Measurements from ENCODE around the gene ANO7.

DNA sequence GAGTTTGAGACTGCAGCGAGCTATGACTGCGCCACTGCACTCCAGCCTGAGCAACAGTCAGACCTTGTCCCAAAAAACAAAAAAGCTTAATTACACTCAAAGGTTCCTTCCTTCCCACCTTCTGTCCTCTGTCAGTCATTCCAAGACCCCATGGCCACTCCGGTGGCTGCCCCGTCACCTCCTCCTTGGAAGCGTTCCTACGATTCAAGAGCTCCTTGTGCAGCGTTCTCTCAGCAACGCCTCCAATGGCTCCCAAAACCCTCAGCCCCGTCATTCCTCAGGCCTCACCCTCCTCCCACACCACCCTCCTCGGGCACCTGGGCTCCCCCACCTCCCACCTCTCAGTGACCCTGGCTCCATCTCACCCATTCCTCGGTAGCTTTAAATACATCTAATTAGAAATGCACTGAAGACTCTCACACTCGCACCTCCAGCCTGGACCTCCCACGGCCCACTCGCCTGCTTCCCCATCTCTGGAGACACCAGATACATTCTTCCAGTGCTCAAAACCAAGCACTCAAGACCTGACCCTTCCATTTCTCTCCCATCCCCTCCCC lies 47.2 kb upstream of the ANO7 start:
- TF ChIP-seq POLR2AphosphoS5 (IDR thresholded peaks at IDR 0.05; ENCODE audit: borderline replicate concordance, low read depth, low read length) (no peak), EZH2 (IDR thresholded peaks at IDR 0.05) (no peak), FOXP2 (optimal IDR thresholded peaks at IDR 0.05; ENCODE audit: control extremely low read depth, extremely low read length, insufficient read depth) (no peak)

Data from SK-N-MC (cell line).